ENCODE data around the gene DPP10. TPM values are rescaled to one million over a fixed set of nuclear protein-coding genes. Genes with fewer than 3 reads are reported as not detected.

DPP10 gene
- total RNA-seq, 1 donor from 2014 or later = 6.5 TPM

DNA sequence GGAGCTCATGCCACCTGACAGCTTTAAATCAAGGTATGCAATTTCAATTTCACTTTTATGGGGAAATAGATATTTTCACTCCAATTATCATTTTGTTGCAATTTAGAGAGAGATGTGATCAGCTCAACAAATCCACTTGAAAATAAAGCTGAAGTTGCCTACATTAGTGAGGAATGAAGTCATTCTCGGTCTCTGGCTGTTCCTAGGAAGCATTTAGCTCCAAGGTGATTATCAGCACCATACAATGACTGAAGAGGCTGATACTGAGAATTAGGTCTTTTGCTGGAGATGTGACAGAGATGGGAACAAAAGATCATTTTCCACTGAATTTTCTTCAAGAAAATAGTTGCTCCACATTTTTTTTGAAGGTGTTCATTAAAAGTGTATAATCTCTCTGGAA lies 1303.7 kb downstream of the DPP10 start:
- H3K79me2 ChIP-seq (ENCODE audit: low read depth) = no peaks in the 10 kb centered on the region
- no peaks in the 10 kb centered on the region for H3K27me3 ChIP-seq
- Mint-ChIP-seq H3K4me3 (no peak overlapping the region), H3K36me3 (no peaks in the 10 kb centered on the region), H3K9me3 (no peaks in the 10 kb centered on the region), H3K27me3 (ENCODE audit: insufficient read depth, low read depth) (no peaks in the 10 kb centered on the region), H3K4me1 (no peaks in the 10 kb centered on the region), H3K27ac (no peak overlapping the region)
- H3K27ac ChIP-seq = no peak overlapping the region
- no peaks in the 10 kb centered on the region for H3K9me3 ChIP-seq (ENCODE audit: low read depth)
- no peak overlapping the region for H3K4me2 ChIP-seq
- DNase-seq (ENCODE audit: low spot score) = no peak
- no peaks in the 10 kb centered on the region for H3F3A ChIP-seq (ENCODE audit: low read depth)
- no peak overlapping the region for H3K9ac ChIP-seq
- no peaks in the 10 kb centered on the region for H3K4me1 ChIP-seq
- no peak overlapping the region for H3K4me3 ChIP-seq
- H3K36me3 ChIP-seq = no peaks in the 10 kb centered on the region
- no peaks in the 10 kb centered on the region for H4K20me1 ChIP-seq (ENCODE audit: low read depth)
- no peak overlapping the region for H2AFZ ChIP-seq (replicated peaks)
- TF ChIP-seq EZH2 (IDR thresholded peaks at IDR 0.05) (no peak), EZH2phosphoT487 (IDR thresholded peaks at IDR 0.05) (no peak)
- TF ChIP-seq, protein P1, sequence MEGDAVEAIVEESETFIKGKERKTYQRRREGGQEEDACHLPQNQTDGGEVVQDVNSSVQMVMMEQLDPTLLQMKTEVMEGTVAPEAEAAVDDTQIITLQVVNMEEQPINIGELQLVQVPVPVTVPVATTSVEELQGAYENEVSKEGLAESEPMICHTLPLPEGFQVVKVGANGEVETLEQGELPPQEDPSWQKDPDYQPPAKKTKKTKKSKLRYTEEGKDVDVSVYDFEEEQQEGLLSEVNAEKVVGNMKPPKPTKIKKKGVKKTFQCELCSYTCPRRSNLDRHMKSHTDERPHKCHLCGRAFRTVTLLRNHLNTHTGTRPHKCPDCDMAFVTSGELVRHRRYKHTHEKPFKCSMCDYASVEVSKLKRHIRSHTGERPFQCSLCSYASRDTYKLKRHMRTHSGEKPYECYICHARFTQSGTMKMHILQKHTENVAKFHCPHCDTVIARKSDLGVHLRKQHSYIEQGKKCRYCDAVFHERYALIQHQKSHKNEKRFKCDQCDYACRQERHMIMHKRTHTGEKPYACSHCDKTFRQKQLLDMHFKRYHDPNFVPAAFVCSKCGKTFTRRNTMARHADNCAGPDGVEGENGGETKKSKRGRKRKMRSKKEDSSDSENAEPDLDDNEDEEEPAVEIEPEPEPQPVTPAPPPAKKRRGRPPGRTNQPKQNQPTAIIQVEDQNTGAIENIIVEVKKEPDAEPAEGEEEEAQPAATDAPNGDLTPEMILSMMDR (IDR thresholded peaks at IDR 0.05) = no peak

DNA sequence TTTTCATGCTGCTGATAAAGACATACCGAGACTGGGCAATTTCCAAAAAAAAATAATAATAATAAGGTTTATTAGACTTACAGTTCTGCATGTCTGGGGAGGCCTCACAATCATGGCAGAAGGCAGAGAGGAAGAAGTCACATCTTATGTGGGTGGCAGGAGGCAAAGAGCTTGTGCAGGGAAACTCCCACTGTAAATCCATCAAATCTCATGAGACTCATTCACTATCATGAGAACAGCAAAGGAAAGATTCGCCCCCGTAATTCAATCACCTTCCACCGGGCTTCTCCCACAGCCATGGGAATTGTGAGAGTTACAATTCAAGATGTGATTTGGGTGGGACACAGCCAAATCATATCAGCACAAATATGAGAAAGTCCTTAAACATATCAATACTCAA lies 1314.8 kb downstream of the DPP10 start:
- Mint-ChIP-seq H3K9me3 (no peaks in the 10 kb centered on the region), H3K4me3 (no peak overlapping the region), H3K36me3 (no peaks in the 10 kb centered on the region), H3K27ac (no peak overlapping the region), H3K4me1 (no peaks in the 10 kb centered on the region), H3K27me3 (ENCODE audit: insufficient read depth, low read depth) (no peaks in the 10 kb centered on the region)
- no peaks in the 10 kb centered on the region for H3K36me3 ChIP-seq
- H4K20me1 ChIP-seq (ENCODE audit: low read depth) = no peaks in the 10 kb centered on the region
- no peak overlapping the region for H3K9ac ChIP-seq
- H3K79me2 ChIP-seq (ENCODE audit: low read depth) = no peaks in the 10 kb centered on the region
- H3K27ac ChIP-seq = no peak overlapping the region
- no peak overlapping the region for H3K4me3 ChIP-seq
- no peak for DNase-seq (ENCODE audit: low spot score)
- H3K4me1 ChIP-seq = no peaks in the 10 kb centered on the region
- H3K27me3 ChIP-seq = no peaks in the 10 kb centered on the region
- TF ChIP-seq, protein P1 (IDR thresholded peaks at IDR 0.05) = no peak
- TF ChIP-seq EZH2phosphoT487 (IDR thresholded peaks at IDR 0.05) = no peak
- TF ChIP-seq EZH2 (IDR thresholded peaks at IDR 0.05) = no peak
- H3K4me2 ChIP-seq = no peak overlapping the region
- H3F3A ChIP-seq (ENCODE audit: low read depth) = no peaks in the 10 kb centered on the region
- H2AFZ ChIP-seq (replicated peaks) = no peak overlapping the region
- no peaks in the 10 kb centered on the region for H3K9me3 ChIP-seq (ENCODE audit: low read depth)

DNA sequence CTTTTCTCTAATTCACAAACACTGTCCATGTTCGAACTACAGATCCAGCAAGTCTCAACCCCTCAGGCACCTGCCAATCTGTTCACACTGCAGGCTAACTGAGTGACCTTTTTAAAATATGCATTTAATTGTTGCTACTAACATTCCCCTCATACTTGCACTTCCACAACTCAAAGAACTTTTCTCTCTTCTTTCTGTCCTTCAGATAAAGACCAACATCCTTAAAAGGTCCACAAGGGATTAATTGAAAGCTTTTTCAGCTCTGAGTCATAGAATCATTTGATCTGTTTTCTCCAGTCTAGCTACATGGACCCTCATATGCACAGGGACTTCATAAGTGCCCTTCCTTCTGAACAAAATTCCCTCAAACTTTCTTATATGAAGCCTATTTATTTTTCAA lies 1321.2 kb downstream of the DPP10 start:
- Histone ChIP-seq H3K36me3 (no peaks in the 10 kb centered on the region), H3K4me1 (peaks cover 3% of the 10 kb centered on the region), H2AFZ (replicated peaks) (no peak overlapping the region), H3K79me2 (ENCODE audit: low read depth) (no peaks in the 10 kb centered on the region), H3K4me2 (no peak overlapping the region), H3K9ac (no peak overlapping the region), H3K4me3 (no peak overlapping the region), H3K27ac (no peak overlapping the region), H4K20me1 (ENCODE audit: low read depth) (no peaks in the 10 kb centered on the region), H3K27me3 (no peaks in the 10 kb centered on the region), H3K9me3 (ENCODE audit: low read depth) (no peaks in the 10 kb centered on the region), H3F3A (ENCODE audit: low read depth) (no peaks in the 10 kb centered on the region)
- no peaks in the 10 kb centered on the region for H3K36me3 Mint-ChIP-seq
- H3K27ac Mint-ChIP-seq = no peak overlapping the region
- no peaks in the 10 kb centered on the region for H3K9me3 Mint-ChIP-seq
- peaks cover 7% of the 10 kb centered on the region for H3K4me1 Mint-ChIP-seq
- TF ChIP-seq EZH2 (IDR thresholded peaks at IDR 0.05) = no peak
- TF ChIP-seq, protein P1 (IDR thresholded peaks at IDR 0.05) = no peak
- TF ChIP-seq EZH2phosphoT487 (IDR thresholded peaks at IDR 0.05) = no peak
- H3K27me3 Mint-ChIP-seq (ENCODE audit: insufficient read depth, low read depth) = no peaks in the 10 kb centered on the region
- H3K4me3 Mint-ChIP-seq = no peak overlapping the region
- no peak for DNase-seq (ENCODE audit: low spot score)

Data from neural progenitor cell (in vitro differentiated cells).